ENCODE measurements around the gene SLC44A3.
"Not testable (repeated sequence)": the region's sequence is repeated elsewhere in the genome, so short reads cannot be mapped to it uniquely, and the experiment has no call there.

Gene SLC44A3

DNA sequence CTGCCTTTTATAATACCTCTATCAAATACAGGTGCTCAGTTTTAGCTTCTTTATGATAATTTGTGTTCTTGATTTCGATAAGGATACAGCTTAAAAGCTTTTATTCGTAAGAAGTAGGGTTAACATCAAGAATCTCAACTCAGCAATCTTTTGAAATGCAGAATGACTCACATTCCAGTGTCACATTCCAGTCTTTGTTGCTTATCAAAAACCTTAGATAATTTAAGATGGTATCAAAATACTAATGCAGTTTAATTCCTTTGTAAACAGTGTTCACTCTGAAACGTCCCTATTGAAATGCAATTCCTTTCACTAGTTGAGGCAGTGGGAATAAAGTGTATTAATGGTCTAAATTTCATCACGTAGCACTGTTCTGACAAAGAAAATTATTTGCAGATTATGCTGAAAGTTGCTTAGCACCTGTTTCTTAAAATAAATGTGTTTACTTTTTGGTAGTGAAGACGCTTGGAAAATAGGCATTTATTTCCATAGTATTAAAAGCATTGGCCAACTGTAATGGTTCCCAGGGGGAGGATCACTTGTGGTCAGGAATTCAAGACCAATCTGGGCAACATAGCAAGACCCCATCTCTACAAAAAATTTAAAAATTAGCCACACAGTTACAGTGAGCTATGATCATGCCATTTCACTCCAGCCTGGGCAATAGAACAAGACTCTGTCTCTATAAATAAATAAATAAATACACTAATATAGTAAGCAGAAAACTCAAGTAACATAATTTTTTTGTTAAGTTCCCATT is 116.9 kb downstream of the SLC44A3 start:
- no peak for DNase-seq

DNA sequence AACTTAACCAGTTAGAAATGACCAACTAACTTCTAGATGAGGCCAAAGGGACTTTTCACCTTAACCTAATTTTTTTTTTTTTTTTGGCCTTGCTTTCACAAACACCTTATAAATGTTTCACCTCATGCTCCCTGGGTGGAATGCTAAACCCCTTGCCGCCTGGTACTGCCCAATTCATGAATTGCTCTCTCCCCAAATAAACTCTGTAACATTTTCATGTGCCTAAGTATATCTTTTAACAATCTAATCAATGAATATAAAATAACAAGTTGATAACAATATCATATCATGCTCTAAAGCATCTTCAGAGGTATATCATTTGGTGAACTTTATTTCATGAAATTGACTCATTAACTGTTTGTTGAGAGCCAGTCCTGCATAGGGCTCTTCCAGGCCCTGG is 117.7 kb downstream of the SLC44A3 start:
- no peak for DNase-seq

DNA sequence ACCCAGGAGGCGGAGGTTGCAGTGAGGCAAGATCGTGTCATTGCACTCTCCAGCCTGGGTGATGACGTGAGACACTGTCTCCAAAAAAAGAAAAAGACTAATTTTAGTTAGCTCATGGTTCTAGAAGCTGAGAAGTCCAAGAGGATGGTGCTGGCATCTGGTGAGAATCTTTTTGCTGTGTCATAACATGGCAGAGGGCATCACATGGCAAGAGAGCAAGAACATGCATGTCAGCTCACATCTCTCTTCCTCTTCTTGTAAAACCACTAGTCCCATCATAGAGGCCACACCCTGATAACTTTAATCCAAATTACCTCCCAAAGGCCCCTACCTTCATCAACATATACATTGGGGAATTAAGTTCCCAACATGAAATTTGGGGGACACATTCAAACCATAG is 120.6 kb downstream of the SLC44A3 start:
- DNase-seq = no peak

DNA sequence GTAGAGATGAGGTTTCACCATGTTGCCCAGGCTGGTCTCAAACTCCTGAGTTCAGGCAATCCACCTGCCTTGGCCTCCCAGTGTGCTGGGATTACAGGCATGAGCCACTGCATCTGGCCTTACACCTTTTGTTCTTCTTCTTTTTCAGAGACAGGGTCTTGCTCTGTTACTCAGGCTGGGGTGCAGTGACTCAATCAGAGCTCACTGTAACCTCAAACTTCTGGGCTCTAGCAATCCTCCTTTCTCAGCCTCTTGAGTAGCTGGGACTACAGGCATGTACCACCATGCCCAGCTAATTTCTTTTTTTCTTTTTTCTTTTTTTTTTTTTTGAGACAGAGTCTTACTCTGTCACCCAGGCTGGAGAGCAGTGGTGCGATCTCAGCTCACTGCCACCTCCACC is 121.3 kb downstream of the SLC44A3 start:
- DNase-seq = not testable (repeated sequence)

DNA sequence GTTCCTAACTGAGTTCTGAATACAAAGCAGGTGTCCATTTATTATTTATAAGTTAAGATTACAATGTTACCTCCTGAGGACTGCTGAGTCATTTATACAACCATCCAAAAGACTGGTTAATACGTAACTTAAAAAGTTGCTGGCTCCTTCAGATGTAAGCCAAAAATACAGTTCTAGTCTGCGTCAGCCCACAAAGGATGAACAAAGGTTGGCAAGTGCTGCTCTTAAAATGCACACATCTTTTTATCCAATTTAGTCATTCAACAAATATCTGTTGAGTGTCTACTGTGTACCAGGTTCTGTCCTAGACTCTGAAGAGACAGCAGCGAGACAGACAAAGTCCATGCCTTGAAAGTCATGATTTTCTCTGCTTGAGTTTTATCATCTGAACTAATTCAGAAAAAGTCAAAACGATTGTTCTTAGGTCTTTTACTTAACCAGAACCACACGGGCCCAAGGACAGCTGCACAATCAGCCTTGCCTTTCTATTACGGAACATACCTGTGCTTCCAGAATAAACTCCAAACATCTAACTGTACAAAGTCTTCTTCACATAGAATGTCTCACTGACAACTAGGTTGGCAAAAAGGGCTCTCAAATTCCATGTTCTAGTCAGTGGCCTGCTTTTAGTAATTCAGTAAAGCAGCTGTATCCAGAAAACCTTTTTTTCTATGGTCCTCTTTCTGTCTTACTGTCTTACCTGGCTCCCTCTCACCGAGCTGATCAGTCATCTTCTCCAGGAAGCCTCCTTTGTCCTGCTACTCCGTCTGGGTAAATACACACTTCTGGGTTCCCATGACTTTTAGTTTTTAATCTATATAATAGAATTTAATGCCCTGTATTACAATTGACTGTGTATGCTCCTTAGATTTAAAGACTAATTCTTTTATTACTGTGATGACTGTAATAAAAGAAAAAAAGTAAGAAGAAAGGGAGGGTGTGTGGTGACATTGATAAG is 122.3 kb downstream of the SLC44A3 start:
- no peak for DNase-seq

Data from fibroblast of skin of back (primary cell).